Inferior parietal cortex (tissue), 1 donor: ENCODE data around the gene SLC11A2.
A peak's percentile ranks its signal among the peaks of the same experiment; 100 is the strongest.
"Not testable (repeated sequence)": the region's sequence is repeated elsewhere in the genome, so short reads cannot be mapped to it uniquely, and the experiment has no call there.

Experiments
- DNase-seq: peaks from one replicate; pipeline ENCODE4 v3.0.0-alpha.2; 2016; ENCODE audit errors: extremely low spot score

SLC11A2 gene

DNA sequence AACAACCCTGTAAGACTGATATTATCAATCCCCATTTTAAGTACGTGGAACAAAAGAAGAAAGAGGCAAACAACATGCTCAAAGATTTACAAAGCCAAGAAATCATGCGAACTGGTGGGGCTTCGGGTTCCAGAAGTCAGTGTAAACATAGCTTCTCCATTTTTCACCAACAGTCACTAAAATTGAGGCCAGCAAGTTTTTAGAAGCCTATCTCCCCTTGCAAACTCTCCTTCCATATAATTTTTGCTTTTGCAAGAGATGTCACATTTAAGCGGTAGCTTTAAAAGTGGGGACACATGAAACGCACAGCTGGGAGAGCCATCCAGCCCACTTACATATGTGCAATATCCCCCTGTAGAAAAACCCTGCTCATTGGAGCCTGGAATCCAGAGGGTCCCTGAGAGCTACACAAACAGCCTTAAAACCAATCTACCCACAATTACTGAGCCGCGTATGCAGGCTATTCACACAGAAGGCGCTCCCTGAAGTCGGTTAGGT lies 797 bp downstream of the SLC11A2 start:
- peak; percentile 61 for DNase-seq

DNA sequence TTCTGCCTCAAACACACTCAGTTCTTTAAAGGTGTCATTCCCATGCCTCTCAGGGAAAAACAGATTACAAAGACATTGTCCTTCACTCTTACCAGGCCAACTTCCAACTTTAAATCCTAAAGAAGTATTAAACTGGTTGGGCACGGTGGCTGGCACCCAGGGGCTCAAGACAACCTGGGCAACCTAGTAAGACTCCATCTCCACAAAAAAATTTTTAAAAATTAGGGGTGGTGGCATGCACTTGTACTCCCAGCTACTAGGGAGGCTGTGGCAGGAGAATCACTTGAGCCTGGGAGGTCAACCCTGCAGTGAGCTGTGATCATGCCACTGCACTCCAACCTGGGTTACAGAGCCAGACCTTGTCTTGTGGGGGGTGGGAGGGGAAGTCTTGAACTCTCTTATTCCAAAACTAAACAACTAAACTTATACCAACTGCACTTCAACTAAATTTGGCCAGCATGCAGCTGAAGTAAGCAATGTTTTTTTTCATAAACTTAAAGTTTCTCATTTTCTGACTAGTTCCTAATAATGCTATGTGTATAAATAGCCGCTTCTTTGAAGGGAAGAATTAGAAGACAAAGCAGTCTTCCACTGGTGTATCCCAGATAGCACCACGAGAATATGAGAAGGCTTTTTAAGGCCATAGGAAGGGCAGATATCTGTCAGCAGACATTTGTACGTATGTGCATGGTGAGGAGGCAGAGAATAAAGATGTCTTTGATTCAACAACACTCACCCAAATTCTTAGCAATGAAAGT lies 2.4 kb downstream of the SLC11A2 start:
- no peak for DNase-seq

DNA sequence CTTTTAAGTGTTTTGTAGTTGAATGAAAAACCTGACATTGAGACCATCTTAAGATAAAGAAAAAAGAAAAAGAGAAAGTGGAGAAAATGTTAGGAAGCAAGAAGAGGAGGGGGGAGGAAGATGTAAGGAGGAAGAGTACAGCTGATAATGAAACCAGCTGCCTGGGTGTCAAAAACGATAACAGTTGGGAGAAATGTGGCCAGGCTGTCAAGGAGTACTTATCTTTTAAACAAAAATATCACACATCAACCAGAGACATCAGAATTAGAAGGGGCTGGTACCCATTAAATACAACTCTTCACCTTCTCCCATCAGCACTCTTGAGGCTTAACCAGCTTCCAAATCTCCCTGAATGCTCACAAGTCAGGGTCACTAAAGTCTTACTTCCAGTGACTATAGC lies 4.5 kb downstream of the SLC11A2 start:
- DNase-seq: no peak

DNA sequence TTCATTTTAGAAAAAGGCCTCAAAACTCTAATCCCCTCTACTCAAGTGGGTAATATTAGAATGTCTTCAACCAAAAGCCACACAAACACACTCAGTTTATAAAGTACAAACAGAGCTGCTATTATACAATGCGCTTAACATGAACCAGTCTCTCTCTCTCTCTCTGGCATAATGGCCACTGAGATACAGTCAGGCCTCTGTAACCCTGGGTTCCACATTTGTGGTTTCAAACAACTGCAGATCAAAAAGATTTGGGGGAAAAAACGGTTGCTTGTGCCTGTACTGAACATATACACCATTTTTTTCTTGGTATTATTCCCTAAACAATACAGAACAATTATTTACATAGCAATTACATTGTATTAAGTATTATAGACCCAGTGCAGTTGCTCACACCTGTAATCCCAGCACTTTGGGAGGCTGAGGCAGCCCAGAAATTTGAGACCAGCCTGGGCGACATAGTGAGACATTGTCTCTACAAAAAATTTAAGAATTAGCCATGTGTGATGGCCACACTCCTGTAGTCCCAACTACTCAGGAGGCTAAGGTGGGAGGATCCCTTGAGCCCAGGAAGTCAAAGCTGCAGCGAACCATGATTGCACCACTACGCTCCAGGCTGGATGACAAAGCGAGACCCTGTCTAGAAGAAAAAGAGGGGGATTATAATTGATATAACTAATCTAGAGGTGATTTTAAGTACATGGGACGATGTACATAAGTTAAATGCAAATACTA lies 5.6 kb downstream of the SLC11A2 start:
- DNase-seq: peak; percentile 68

DNA sequence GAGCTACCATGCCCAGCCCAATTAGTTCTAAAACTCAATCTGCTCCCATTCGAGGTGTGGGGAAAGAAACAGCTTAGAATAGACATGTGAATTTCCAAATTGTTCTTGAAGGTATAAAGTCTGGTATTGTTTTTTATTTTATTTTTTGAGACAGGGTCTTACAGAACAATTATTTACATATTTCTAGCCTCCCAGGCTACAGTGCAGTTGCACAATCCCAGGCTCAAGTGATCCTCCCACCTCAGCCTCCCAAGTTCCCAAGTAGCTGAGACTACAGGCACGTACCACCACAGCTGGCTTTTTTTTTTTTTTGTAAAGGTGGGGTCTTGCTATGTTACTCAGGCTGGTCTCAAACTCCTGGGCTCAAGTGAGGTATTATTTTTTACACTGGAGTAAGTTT lies 6.3 kb downstream of the SLC11A2 start:
- no peak for DNase-seq

DNA sequence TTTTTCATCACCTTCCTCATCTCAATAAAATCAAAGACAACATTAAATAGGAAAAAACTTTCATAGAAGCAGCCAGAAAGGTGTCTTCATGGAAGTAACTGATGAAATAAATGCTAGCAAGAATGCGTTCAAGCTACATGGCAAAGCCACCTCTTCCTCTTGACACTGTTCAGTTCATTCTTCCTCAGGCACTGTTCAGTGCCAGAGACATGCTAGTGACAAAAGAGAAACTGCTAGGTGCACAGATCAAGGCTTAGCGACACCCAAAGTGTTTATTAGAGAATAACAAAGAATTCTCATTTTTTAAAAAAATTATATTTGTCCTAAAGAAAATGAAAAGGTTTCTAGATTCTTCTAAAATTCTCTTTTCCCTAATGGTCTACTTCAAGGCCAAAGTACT lies 7.2 kb downstream of the SLC11A2 start:
- DNase-seq: no peak

DNA sequence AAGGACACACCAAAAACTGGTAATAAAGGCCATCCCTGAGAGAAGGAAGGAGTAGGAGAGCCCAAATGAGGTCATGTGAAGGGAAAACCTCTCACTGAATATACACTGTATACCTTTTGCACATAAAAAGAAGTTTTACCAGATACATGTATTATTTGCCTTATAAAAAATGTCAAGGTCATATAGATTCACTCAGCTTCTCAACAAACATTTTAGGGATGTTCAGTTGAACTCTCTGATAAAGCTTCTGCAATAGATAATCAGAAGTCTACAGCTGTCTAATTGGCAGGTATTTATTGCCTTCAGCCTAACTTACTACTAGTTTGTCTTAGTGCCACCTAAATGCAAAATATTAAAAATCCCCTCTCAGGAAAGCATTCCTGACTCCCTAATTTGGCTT lies 8.7 kb downstream of the SLC11A2 start:
- DNase-seq: no peak

DNA sequence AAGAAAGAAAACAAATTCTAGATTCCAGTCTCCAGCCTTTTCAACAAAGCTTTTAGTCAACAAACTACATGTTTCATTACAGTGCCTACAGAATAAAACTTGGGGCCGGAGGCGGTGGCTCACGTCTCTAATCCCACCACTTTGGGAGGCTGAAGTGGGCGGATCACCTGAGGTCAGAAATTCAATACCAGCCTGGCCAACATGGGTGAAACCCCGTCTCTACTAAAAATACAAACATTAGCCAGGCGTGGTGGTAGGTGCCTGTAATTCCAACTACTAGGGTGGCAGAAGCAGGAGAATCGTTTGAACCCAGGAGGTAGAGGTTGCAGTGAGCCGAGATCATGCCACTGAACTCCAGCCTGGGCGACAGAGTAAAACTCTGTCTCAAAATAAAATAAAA lies 11.7 kb downstream of the SLC11A2 start:
- DNase-seq: not testable (repeated sequence)

DNA sequence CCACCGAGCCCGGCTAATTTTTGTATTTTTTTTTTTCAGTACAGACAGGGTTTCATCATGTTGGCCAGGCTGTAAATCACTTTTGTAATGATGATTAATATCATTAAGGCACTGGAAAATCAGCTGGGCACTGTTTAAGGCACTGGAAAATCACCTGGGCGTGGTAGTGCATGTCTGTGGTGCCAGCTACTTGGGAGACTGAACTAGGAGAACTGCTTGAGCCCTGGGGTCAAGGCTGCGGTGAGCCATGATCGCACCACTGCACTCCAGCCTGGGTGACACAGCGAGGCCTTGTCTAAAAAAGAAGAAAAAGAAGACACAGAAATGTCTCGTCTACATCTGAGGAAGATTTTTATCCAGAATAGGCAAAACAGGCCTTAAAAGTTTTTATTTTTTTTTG lies 12.7 kb downstream of the SLC11A2 start:
- DNase-seq: no peak

DNA sequence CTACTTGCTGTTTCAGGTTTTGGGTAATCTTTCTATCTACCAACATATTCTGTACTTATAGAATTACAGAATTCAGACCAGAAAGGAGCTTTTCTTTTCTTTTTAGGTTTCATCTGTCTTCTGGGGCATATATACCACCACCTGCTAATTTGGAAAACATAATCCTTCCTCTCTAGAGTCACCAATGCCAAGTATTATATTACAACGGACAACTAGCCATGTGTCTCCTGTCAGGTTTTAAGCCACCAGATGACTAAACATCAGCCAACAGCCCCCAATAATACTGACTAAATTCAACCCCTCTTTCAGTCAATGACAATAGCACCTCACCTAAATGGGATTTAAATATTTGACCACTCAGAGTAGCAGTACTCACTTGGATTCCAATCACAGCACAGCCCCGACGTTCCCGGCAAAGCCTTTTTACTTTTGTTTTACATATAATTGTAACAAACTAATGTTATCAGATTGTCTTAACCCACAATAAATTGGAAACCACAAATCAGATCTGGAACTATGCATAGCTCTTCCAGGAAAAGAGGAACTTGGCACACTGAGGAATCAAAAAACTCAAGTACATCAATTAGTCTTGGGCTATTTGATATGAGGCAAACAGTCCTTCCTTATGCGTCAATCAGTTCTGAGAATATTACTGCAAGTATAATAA lies 13.5 kb downstream of the SLC11A2 start:
- DNase-seq: no peak

DNA sequence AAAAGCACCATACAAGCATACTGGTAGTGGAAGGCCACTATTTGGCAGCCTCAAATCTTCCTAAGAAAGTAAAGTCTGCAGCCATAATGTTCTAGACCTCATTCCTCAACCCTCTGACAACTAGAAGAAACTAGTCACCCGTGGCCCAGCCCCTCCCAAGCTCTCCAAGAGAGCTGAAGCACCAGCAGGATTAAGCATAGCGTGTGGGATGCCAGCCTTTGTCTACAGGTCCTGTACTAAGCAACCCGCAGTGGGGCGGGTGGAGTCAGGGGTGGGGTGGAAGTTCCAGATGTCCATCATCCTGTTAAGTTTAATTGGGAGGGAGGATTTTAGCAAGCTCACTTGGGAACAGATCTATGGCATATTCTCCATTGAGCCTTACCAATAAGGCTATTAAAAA lies 14.2 kb downstream of the SLC11A2 start:
- DNase-seq: no peak

DNA sequence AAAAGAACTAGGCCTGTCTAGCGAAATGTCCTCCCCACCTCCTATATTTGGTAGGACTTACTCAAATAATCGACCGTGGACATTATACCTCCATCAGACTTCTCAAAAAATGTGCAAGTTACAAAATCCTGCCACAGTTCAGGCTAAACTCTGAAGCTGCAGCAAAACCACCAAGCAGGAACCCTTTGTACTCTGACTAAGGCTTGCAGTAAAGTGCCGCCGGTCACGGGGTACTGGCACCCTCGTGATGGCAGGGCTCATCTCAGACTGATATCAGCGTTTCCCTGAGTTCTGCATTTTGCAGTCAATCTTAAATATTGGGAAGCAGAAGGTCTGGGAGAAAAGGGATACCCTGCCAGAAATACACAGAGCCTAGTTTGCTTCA lies 17.1 kb downstream of the SLC11A2 start:
- peak; percentile 89 for DNase-seq

DNA sequence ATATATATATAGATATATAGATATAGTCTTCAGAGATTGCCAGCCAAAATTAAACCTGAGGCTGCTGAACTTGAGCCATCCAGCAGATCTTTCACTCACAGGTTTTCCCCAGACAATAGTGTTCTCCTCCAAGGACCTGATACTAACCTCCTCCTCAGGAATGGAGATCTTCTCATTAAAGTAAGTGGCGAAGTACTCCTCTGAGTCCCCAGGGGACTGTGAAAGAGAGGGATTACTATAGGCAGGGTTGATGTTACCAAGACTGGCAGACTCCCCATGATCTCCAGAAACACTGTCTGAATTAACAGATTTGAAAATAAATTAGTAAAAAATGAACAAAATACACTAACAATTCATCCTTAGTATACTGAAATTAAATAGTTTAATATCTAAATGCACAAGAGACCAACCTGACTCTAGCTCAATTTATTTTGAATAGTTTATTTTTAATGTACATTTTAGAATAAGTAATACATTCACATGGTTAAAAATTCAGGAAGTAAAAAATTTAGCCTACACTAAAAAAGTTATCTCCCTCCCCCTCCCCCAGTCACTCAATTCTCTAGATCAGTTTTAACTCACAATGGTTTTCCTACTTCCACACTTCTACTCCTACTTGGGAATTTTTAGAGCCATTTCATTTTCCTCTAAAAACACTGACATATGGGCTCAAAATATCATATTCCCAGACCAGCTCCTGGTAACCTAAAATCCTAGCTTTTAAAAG lies 17.7 kb downstream of the SLC11A2 start:
- no peak for DNase-seq

DNA sequence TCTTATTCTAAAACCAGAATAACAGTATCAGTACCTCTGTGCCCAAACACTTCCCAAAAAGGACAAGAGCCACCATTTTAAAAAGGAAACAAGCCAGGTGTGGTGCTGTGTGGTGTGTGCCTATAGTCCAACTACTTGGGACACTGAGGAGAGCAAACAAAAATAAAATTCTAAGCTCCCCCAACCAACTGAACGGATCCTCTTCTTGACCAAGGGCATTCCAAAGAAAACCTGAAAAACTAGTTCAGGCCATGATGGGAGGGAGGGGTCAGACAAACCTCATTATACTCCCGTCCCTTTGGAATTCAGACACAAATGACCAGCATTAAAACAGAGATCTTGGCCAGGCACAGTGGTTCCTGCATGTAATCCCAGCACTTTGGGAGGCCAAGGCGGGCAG lies 20.5 kb downstream of the SLC11A2 start:
- no peak for DNase-seq

DNA sequence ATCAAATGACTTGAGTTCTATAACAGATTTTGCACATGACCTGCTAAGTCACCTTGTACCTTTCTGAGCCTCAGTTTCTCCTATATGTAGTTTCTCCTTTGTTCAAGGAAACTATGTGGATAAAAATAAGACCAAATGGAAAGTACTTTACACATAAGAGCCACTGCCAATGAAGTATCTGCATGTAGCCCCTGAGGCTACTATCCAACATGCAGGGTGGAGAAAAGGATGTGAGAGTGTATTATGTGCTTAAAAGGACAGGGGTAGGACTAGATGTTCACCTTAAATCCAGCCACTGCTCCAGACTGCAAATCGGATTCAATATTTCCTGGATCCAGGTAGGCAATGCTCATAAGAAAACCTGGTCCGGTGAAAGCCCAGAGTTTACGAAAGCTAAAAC lies 21.2 kb downstream of the SLC11A2 start:
- DNase-seq: no peak

DNA sequence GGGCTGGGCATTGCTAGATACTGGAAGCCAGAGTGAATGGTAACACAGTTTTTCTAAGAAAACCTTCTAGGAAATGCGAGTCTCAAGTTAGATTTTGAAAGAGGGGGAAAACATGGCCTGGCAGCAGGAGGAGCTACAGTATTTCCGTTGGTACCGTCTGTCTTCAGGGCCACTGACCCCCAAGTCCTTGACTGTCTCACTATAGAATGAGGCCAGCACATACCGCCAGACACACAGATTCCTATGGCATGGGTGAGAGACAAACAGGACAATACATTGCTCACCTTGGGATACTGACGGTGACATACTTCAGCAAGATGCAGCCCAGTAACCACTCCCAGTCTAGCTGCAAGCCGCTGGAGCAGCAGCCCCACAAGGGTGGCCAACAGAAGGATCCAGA lies 21.7 kb downstream of the SLC11A2 start:
- DNase-seq: no peak

DNA sequence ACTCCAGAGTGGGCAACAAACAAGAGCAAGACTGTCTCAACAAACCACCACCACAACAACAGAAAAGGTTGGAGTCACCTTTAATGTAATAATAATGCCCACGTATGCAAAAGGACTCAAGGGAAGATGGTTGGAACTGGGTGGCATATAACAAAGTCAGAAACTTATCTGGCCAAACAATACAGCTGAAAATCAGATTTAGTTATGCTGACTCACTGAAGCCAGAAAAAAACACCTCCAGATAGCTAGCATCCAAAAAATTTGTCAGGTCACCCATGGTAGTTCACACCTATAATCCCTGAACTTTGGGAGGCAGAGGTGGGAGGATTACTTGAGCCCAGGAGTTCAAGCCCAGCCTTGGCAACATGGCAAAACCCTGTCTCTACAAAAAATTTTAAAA lies 24.4 kb downstream of the SLC11A2 start:
- DNase-seq: no peak

DNA sequence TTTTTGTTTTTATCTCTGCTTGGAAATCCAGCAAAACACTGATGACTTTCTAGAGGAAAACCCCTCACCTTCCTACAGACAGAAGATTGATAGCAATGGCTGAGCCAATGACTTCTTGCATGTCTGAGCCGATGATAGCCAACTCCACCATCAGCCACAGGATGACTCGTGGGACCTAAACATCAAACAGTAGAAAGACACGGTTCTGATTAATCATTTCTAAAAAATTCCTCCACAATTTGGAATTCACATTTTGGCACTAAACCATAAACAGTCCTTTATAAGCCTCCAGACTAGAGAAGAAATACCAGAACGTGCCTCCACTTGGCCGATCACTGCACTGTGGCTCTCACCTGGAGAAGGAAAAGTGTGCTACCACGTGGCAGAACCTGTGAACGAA lies 25.9 kb downstream of the SLC11A2 start:
- DNase-seq: no peak

DNA sequence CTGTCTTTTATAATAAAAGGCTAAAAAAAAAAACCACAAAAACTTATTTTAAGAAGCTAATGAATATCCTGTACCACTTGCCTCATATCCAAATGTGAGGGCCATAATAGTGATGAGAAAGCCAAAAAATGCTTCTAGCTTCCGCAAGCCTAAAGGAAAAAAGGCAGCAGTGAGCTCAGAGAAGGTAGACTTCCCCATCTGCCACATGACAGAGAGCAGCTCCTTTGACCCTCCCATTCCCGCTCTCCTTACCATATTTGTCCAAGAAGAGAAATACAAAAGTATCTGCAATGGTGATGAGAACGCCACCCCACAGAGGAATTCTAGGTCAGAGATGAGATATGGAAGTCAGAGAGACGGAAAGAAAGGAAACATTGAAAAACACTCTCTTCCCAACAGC lies 27.1 kb downstream of the SLC11A2 start:
- DNase-seq: no peak

DNA sequence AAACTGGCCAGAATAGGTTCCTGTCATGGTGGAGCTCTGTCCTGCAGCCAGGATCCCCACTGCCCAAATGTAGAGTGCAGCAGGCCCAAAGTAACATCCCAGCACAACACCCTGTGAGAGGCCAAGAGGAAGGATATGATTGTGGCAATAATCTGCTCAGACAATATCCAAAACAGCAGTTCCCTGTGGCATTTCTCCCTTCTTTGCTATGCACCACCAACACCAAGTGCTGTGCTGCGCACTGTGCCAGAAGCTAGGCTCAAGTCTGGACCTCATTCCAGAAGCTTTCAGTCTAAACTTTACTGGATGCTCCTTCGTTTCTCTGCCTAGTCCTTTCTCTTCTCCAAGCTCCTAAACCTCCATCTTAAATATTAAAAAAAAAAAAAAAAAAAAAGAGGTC lies 33.4 kb downstream of the SLC11A2 start:
- DNase-seq: no peak

DNA sequence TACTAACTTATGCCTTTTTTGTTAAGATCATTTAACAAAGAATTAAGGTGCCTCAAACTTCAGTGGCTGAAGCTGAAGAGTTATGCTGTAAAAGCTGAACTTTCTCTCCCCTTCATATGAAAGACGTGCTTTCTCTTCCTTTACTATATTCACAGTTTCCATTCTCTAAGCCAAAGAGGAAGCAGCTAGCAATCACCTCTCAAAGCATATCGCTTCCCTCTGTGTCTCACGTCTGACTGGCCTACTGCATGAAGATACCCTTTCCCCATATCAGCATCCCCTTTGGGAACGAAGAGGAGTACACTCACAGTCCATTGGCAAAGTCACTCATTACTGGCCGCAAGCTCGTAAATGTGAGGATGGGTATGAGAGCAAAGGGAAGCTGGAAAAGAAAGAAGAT lies 34.9 kb downstream of the SLC11A2 start:
- DNase-seq: peak; percentile 0

DNA sequence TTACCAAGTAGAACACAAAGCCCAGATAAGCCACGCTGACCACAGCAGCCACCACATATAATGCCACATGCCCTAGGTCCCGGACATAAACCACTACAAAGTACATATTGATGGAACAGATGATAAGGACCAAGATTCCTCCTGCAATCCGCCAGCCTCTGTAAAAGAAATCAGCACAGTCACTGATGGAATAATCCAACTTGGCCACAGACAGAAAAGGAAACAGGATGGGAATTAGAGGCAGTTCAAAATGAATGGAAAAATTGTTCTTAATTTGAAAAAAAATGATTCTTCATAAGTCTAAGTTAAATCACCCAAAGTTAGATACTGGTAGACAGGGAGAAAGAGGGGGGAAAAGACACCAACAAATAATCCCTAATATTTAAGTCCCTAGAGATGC lies 35.4 kb downstream of the SLC11A2 start:
- no peak for DNase-seq
